Neural cell (in vitro differentiated cells): Measurements from ENCODE around the gene NUFIP1. TPM values are rescaled to one million over a fixed set of nuclear protein-coding genes. Genes with fewer than 3 reads are reported as not detected.
"Not testable (repeated sequence)": the region's sequence is repeated elsewhere in the genome, so short reads cannot be mapped to it uniquely, and the experiment has no call there.

Experiments
- H2AFZ ChIP-seq: fragments of 200-600, 300-800 bp; sonication (generic), shearing (Covaris generic); 2 replicates; pipeline ENCODE4 v1.6.0; 2014; ENCODE audit warnings: low read depth, mild to moderate bottlenecking, antibody characterized with exemption, low read length, moderate library complexity
- H3F3A ChIP-seq: fragments of 200-600 bp; shearing (Covaris generic); 2 replicates; pipeline ENCODE4 v1.6.1; 2016; ENCODE audit warnings: mild to moderate bottlenecking, moderate library complexity, mixed read lengths, antibody characterized with exemption, low read length; ENCODE audit not compliant: insufficient read depth, poor library complexity, severe bottlenecking
- H3K27ac ChIP-seq: fragments of 200-600, 300-800 bp; sonication (generic), shearing (Covaris generic); 2 replicates; pipeline ENCODE4 v1.5.1; 2014; ENCODE audit warnings: mild to moderate bottlenecking, low read length, moderate library complexity
- H3K27me3 ChIP-seq: fragments of 300-800, 200-600 bp; sonication (generic), shearing (Covaris generic); 2 replicates; pipeline ENCODE4 v1.6.0; 2014; ENCODE audit warnings: mild to moderate bottlenecking, low read depth, low read length, moderate library complexity; ENCODE audit not compliant: insufficient read depth
- H3K36me3 ChIP-seq: fragments of 300-800, 200-600 bp; sonication (generic), shearing (Covaris generic); 2 replicates; pipeline ENCODE4 v1.5.1; 2014; ENCODE audit warnings: mild to moderate bottlenecking, antibody characterized with exemption, low read length, moderate library complexity; ENCODE audit not compliant: insufficient read depth
- H3K4me2 ChIP-seq: fragments of 300-800, 200-600 bp; sonication (generic), shearing (Covaris generic); 2 replicates; pipeline ENCODE4 v1.6.0; 2014; ENCODE audit warnings: mild to moderate bottlenecking, low read length
- H3K4me3 ChIP-seq: fragments of 300-800, 200-600 bp; sonication (generic), shearing (Covaris generic); 2 replicates; pipeline ENCODE4 v1.5.1; 2014; ENCODE audit warnings: mild to moderate bottlenecking, low read length, moderate library complexity
- H3K79me2 ChIP-seq: fragments of 200-600 bp; shearing (Covaris generic); replicated peaks from 2 replicates; pipeline ENCODE4 v1.6.0; 2014; ENCODE audit warnings: mild to moderate bottlenecking, low read length, moderate library complexity; ENCODE audit not compliant: insufficient read depth
- H3K9ac ChIP-seq: fragments of 300-800, 200-600 bp; sonication (generic), shearing (Covaris generic); 2 replicates; pipeline ENCODE4 v1.6.1; 2016; ENCODE audit warnings: mild to moderate bottlenecking, low read length, mixed read lengths
- H3K9me2 ChIP-seq: fragments of 200-600 bp; shearing (Covaris generic); 2 replicates; pipeline ENCODE4 v1.6.1; 2016; ENCODE audit warnings: mild to moderate bottlenecking, low read length, mixed read lengths; ENCODE audit not compliant: insufficient read depth
- H3K9me3 ChIP-seq: fragments of 200-600, 300-800 bp; sonication (generic), shearing (Covaris generic); 2 replicates; pipeline ENCODE4 v1.6.1; 2016; ENCODE audit warnings: mild to moderate bottlenecking, mixed run types, low read length, moderate library complexity, mixed read lengths
- H4K20me1 ChIP-seq: fragments of 200-600 bp; shearing (Covaris generic); 2 replicates; pipeline ENCODE4 v1.6.1; 2016; ENCODE audit warnings: mild to moderate bottlenecking, mixed run types; ENCODE audit not compliant: insufficient read depth
- EP300 ChIP-seq: fragments of 450-650 bp; conservative IDR thresholded peaks from 2 replicates; pipeline ENCODE4 v1.6.1; 2014; ENCODE audit warnings: antibody characterized with exemption, mild to moderate bottlenecking, moderate library complexity; ENCODE audit not compliant: poor library complexity, severe bottlenecking
- EZH2 ChIP-seq: fragments of 200-600, 300-800 bp; shearing (Covaris generic), sonication (generic); IDR thresholded peaks from 2 replicates; pipeline ENCODE4 v1.6.1; 2014; ENCODE audit warnings: antibody characterized with exemption, low read length, borderline replicate concordance, mild to moderate bottlenecking; ENCODE audit not compliant: insufficient read depth, poor library complexity, severe bottlenecking
- MXI1 ChIP-seq: fragments of 450-650 bp; conservative IDR thresholded peaks from 2 replicates; pipeline ENCODE4 v1.6.1; 2014; ENCODE audit warnings: antibody characterized with exemption, mild to moderate bottlenecking; ENCODE audit not compliant: poor library complexity, severe bottlenecking
- POLR2AphosphoS5 ChIP-seq: IDR thresholded peaks from 2 replicates; pipeline ENCODE4 v1.6.1; 2012
- RAD21 ChIP-seq: fragments of 450-650 bp; conservative IDR thresholded peaks from 2 replicates; pipeline ENCODE4 v1.6.1; 2014; ENCODE audit warnings: antibody characterized with exemption, mild to moderate bottlenecking, moderate library complexity
- REST ChIP-seq: IDR thresholded peaks from 2 replicates; pipeline ENCODE4 v1.6.1; 2012; ENCODE audit warnings: borderline replicate concordance
- SMC3 ChIP-seq: fragments of 450-650 bp; conservative IDR thresholded peaks from 2 replicates; pipeline ENCODE4 v1.6.1; 2014; ENCODE audit warnings: antibody characterized with exemption, mild to moderate bottlenecking, moderate library complexity; ENCODE audit not compliant: poor library complexity
- TAF1 ChIP-seq: IDR thresholded peaks from 2 replicates; pipeline ENCODE4 v1.6.1; 2012; ENCODE audit warnings: low read depth
- polyA plus RNA-seq: library from polyadenylated mRNA; depleted of rRNA; stranded (reverse); fragments of >200 nt; gene quantifications from 2 replicates; pipeline ENCODE4 v1.2.3, GENCODE V29; 2014

NUFIP1 gene
- polyA plus RNA-seq, 1 donor from 2014 or later, result 11.0 TPM

DNA sequence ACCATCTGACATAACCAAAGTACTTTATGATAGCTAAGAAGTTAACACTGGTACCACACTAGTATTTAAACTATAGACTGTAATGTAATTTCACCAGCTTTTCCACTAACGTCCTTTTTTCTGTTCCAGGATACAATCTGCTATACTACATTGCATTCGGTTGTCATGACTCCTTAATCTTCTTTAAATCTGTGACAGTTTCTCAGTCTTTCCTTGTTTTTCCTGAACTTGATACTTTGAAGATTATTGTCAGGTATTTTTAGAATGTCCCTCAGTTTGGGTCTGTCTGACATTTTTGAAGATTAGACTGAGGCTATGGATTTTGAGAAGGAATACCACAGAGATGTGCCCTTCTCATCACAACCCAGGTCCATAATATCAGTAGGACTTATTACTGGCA, 36.6 kb downstream of the NUFIP1 start:
- Histone ChIP-seq H3K4me2 (no peak overlapping the region), H3K36me3 (no peaks in the 10 kb centered on the region), H3K4me3 (no peak overlapping the region), H3K27ac (no peak overlapping the region), H3K27me3 (no peaks in the 10 kb centered on the region), H2AFZ (no peak overlapping the region), H3K9ac (no peak overlapping the region), H3K9me2 (no peaks in the 10 kb centered on the region), H3K9me3 (no peaks in the 10 kb centered on the region), H3K79me2 (no peaks in the 10 kb centered on the region), H4K20me1 (no peaks in the 10 kb centered on the region), H3F3A (no peaks in the 10 kb centered on the region)
- TF ChIP-seq EP300, result no peak

DNA sequence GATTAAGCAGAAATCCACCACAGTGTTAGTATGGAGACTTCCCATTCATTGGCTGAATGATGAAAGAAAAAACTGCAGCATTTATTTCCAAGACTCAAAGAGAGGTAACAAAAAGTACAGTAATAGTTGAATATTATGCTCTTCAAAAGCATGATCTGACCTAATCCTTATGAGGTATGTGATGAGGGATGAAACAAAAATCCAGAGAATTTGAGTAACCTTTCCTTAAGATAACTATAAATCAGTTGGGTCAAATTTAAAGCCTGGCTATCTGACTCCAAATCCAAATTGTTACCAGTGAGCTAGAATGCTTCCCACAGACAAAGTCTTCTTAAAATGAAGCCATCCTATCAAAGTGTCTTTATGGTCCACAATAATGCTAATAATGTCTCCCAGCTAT, 38.1 kb downstream of the NUFIP1 start:
- no peaks in the 10 kb centered on the region for H3K9me3 ChIP-seq
- H3F3A ChIP-seq, result no peaks in the 10 kb centered on the region
- no peaks in the 10 kb centered on the region for H4K20me1 ChIP-seq
- H2AFZ ChIP-seq, result no peak overlapping the region
- H3K36me3 ChIP-seq, result no peaks in the 10 kb centered on the region
- no peaks in the 10 kb centered on the region for H3K27me3 ChIP-seq
- no peak for TF ChIP-seq RAD21
- TF ChIP-seq TAF1, result no peak
- TF ChIP-seq EZH2, result no peak
- no peak overlapping the region for H3K4me2 ChIP-seq
- H3K79me2 ChIP-seq, result no peaks in the 10 kb centered on the region
- H3K9ac ChIP-seq, result no peak overlapping the region
- no peak overlapping the region for H3K4me3 ChIP-seq
- H3K27ac ChIP-seq, result no peak overlapping the region
- no peaks in the 10 kb centered on the region for H3K9me2 ChIP-seq

DNA sequence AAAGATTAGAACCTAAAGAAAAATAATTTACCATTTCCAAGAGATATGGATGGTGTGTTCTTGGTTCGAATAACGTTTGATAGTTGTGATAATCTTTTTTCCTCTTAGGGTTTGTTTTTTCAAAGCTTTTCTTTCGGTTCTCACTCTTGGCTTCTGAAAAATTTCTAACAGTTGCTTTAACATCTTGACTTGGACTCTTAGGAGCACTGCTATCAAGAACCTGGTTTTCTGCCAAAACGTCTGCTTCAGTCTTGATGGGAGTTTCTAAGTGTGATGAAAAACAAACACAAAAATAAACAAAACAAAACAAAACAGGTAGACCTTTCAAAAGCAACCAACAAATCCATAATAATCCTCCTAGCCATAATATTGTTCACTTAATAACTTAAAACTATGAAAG, 45.9 kb downstream of the NUFIP1 start:
- not testable (repeated sequence) for H3K27me3 ChIP-seq, H2AFZ ChIP-seq, H3K79me2 ChIP-seq, H3K9me3 ChIP-seq, H4K20me1 ChIP-seq, H3K36me3 ChIP-seq, H3K4me3 ChIP-seq, H3K9me2 ChIP-seq, H3K9ac ChIP-seq, H3K27ac ChIP-seq, H3F3A ChIP-seq, H3K4me2 ChIP-seq

DNA sequence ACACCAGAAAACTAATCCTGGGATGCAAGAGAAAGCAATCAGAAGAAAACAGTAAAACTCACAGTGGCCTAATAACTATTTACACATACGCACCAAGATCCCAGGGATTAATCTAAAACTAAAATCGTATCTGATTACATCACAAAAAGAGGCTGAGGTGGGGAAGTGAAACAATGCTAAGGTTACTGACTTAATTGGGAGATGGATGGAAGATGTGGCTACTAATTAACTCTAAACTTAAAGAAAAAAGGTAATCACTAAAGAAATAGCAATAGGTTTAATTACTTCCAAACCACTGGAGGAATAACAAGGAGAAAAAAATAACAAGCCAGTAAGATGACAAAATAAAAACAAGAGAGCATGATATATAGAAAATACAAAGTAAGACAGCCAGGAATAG, 50.4 kb downstream of the NUFIP1 start:
- Histone ChIP-seq H2AFZ (no peak overlapping the region), H3K9ac (no peak overlapping the region), H3K27ac (no peak overlapping the region), H3K79me2 (no peaks in the 10 kb centered on the region), H3K9me3 (no peaks in the 10 kb centered on the region), H3K36me3 (no peaks in the 10 kb centered on the region), H3K4me3 (no peak overlapping the region), H3K9me2 (no peaks in the 10 kb centered on the region), H3K27me3 (no peaks in the 10 kb centered on the region), H3F3A (no peaks in the 10 kb centered on the region), H3K4me2 (no peak overlapping the region), H4K20me1 (no peaks in the 10 kb centered on the region)
- TF ChIP-seq POLR2AphosphoS5 (no peak), EZH2 (no peak), REST (no peak), SMC3 (no peak), EP300 (no peak), MXI1 (no peak), TAF1 (no peak)
